DND-41 (cell line): Measurements from ENCODE around the gene DDX60.

Experiments used
- ATAC-seq: fragments of 200-7000 bp; cut with Tn5 transposase; 3 replicates; pipeline ENCODE4 v1.9.1; 2021; ENCODE audit warnings: low read depth; ENCODE audit not compliant: insufficient read depth
- DNase-seq: peaks from one replicate; pipeline ENCODE4 v3.0.0-alpha.2; 2020
- H2AFZ ChIP-seq: 2 replicates; pipeline ENCODE4 v1.6.0; 2012; ENCODE audit warnings: low read depth, low read length
- H3K27ac ChIP-seq: 2 replicates; pipeline ENCODE4 v1.5.1; 2012; ENCODE audit warnings: low read length, inconsistent platforms
- H3K27me3 ChIP-seq: fragments of 200-600 bp; sonication (generic); 2 replicates; pipeline ENCODE4 v1.6.0; 2012; ENCODE audit warnings: low read length, mild to moderate bottlenecking, inconsistent platforms; ENCODE audit not compliant: insufficient read depth, poor library complexity
- H3K36me3 ChIP-seq: 2 replicates; pipeline ENCODE4 v1.5.1; 2012; ENCODE audit warnings: low read length, inconsistent platforms; ENCODE audit not compliant: insufficient read depth
- H3K4me1 ChIP-seq: 2 replicates; pipeline ENCODE4 v1.5.1; 2012; ENCODE audit warnings: mild to moderate bottlenecking, low read length; ENCODE audit not compliant: insufficient read depth
- H3K4me2 ChIP-seq: 2 replicates; pipeline ENCODE4 v1.6.0; 2012; ENCODE audit warnings: mild to moderate bottlenecking, moderate library complexity, low read length, inconsistent platforms; ENCODE audit not compliant: insufficient read depth
- H3K4me3 ChIP-seq, 2 experiments: fragments of 200-600 bp in 1 of 2; shearing (Covaris generic) in 1 of 2; 2 replicates each; pipeline ENCODE4 v1.5.1; 2012 to 2016; ENCODE audit warnings: inconsistent platforms in 2 of 2, low read length in 2 of 2, mild to moderate bottlenecking in 2 of 2, low read depth in 1 of 2, moderate library complexity in 1 of 2
- H3K79me2 ChIP-seq: 2 replicates; pipeline ENCODE4 v1.6.0; 2012; ENCODE audit warnings: low read length, inconsistent platforms; ENCODE audit not compliant: insufficient read depth
- H3K9ac ChIP-seq: 2 replicates; pipeline ENCODE4 v1.6.0; 2012; ENCODE audit warnings: low read depth, mild to moderate bottlenecking, inconsistent platforms, low read length, moderate library complexity
- H3K9me3 ChIP-seq: 2 replicates; pipeline ENCODE4 v1.5.1; 2012; ENCODE audit warnings: low read length, moderate library complexity, mild to moderate bottlenecking, inconsistent platforms; ENCODE audit not compliant: insufficient read depth, severe bottlenecking
- H4K20me1 ChIP-seq: 2 replicates; pipeline ENCODE4 v1.6.0; 2012; ENCODE audit warnings: low read length; ENCODE audit not compliant: insufficient read depth
- EZH2 ChIP-seq: IDR thresholded peaks from 3 replicates; pipeline ENCODE4 v1.6.1; 2012; ENCODE audit warnings: borderline replicate concordance, low read depth, mild to moderate bottlenecking, moderate library complexity, low read length, inconsistent platforms; ENCODE audit not compliant: severe bottlenecking
- TF ChIP-seq, protein P1 (sequence below): IDR thresholded peaks from 2 replicates; pipeline ENCODE4 v1.5.1; 2012; ENCODE audit warnings: borderline replicate concordance, low read length, moderate library complexity, mild to moderate bottlenecking; ENCODE audit not compliant: poor library complexity, severe bottlenecking; ENCODE audit errors: extremely low read depth

DDX60 gene

DNA sequence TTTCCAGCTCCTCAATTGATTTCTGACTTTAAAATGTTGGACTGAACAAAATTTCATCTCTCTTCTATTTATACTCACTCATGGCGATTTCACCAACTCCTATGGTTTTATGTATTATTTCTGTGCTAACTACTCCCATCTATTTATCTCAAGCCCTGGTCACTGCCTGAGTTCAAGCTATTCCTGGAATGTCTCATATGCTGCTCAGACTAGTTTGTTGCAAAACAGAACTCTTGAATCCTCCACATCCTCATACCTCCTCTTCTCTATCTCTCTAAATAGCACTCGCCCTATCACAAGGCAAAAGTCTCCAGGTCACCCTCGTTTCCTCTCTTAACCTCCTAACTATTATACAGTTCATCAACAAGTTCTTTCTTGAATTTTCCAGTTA lies 19.0 kb upstream of the DDX60 start:
- no peak for ATAC-seq
- Histone ChIP-seq H3K27ac (no peak overlapping the region), H3K4me2 (no peak overlapping the region), H2AFZ (no peak overlapping the region), H3K4me1 (no peaks in the 10 kb centered on the region), H3K9ac (no peak overlapping the region), H3K27me3 (no peaks in the 10 kb centered on the region), H3K9me3 (no peaks in the 10 kb centered on the region), H3K36me3 (no peaks in the 10 kb centered on the region), H4K20me1 (no peaks in the 10 kb centered on the region), H3K4me3 (no peak overlapping the region), H3K79me2 (no peaks in the 10 kb centered on the region)
- DNase-seq = no peak
- no peak for TF ChIP-seq EZH2
- TF ChIP-seq, protein P1, sequence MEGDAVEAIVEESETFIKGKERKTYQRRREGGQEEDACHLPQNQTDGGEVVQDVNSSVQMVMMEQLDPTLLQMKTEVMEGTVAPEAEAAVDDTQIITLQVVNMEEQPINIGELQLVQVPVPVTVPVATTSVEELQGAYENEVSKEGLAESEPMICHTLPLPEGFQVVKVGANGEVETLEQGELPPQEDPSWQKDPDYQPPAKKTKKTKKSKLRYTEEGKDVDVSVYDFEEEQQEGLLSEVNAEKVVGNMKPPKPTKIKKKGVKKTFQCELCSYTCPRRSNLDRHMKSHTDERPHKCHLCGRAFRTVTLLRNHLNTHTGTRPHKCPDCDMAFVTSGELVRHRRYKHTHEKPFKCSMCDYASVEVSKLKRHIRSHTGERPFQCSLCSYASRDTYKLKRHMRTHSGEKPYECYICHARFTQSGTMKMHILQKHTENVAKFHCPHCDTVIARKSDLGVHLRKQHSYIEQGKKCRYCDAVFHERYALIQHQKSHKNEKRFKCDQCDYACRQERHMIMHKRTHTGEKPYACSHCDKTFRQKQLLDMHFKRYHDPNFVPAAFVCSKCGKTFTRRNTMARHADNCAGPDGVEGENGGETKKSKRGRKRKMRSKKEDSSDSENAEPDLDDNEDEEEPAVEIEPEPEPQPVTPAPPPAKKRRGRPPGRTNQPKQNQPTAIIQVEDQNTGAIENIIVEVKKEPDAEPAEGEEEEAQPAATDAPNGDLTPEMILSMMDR = no peak

DNA sequence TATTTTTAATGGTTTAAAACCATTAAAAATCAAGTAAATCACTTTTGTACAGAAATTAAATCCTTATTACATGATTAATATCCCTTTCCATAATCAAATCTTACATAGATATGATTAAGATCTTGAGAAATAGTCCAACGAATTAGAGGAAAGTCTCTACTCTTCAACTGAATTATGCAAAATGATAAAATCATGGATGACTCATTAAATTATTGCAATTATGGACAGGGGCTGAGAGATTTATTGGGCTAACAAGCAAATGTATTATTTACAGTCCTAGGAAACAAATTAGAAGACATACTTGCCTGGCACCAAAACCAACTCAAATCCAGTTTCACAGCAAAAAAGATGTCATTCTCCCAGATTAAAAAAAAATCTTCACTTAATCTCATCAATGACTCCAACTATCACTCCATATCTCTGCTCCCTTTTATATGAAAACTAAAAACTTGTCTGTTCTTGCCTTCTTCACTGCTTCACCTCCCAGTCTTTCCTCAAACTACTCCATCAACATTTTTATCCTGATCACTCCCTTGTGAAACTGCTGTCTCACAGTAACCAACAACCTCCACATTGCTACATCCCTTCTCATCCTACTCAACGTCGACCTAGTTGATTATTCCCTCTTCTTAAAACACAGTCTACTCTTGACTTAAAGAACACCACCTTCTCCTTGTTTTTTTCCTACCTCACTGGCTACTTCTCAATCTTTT lies 18.4 kb upstream of the DDX60 start:
- no peak overlapping the region for H3K4me2 ChIP-seq
- H4K20me1 ChIP-seq = no peaks in the 10 kb centered on the region
- no peak for ATAC-seq
- H3K36me3 ChIP-seq = no peaks in the 10 kb centered on the region
- H2AFZ ChIP-seq = no peak overlapping the region
- no peaks in the 10 kb centered on the region for H3K79me2 ChIP-seq
- no peak for DNase-seq
- no peak overlapping the region for H3K4me3 ChIP-seq
- no peaks in the 10 kb centered on the region for H3K4me1 ChIP-seq
- TF ChIP-seq EZH2 = no peak
- TF ChIP-seq, protein P1 = no peak
- H3K9ac ChIP-seq = no peak overlapping the region
- no peaks in the 10 kb centered on the region for H3K27me3 ChIP-seq
- no peak overlapping the region for H3K27ac ChIP-seq
- no peaks in the 10 kb centered on the region for H3K9me3 ChIP-seq

GRCh38 chr4:168335621-168336020 lies 17.1 kb upstream of the DDX60 start:
- Histone ChIP-seq H3K4me3 (no peak overlapping the region), H3K79me2 (no peaks in the 10 kb centered on the region), H3K4me1 (no peaks in the 10 kb centered on the region), H3K36me3 (no peaks in the 10 kb centered on the region), H3K9me3 (no peaks in the 10 kb centered on the region), H2AFZ (no peak overlapping the region), H3K27ac (no peak overlapping the region), H4K20me1 (no peaks in the 10 kb centered on the region), H3K27me3 (no peaks in the 10 kb centered on the region), H3K9ac (no peak overlapping the region), H3K4me2 (no peak overlapping the region)
- no peak for ATAC-seq
- no peak for DNase-seq
- TF ChIP-seq, protein P1 = no peak
- TF ChIP-seq EZH2 = no peak
